Measurements from ENCODE around the gene CACNA1E.
"Not testable (repeated sequence)": the region's sequence is repeated elsewhere in the genome, so short reads cannot be mapped to it uniquely, and the experiment has no call there.

- TF ChIP-seq USF2 (IDR thresholded peaks at IDR 0.05; ENCODE audit: low read depth, low read length); USF2 (CRISPR knock-in tag; IDR thresholded peaks at IDR 0.05; ENCODE audit: borderline replicate concordance); FOXA3 (CRISPR knock-in tag; IDR thresholded peaks at IDR 0.05); REXO4 (CRISPR knock-in tag; IDR thresholded peaks at IDR 0.05; ENCODE audit: borderline replicate concordance); CSRNP2 (CRISPR knock-in tag; conservative IDR thresholded peaks at IDR 0.05; ENCODE audit: low read depth); ELF1 (CRISPR knock-in tag; IDR thresholded peaks at IDR 0.05); E2F2 (CRISPR knock-in tag; IDR thresholded peaks at IDR 0.05; ENCODE audit: borderline replicate concordance); ZNF761 (CRISPR knock-in tag; conservative IDR thresholded peaks at IDR 0.05); MAF1 (CRISPR knock-in tag; IDR thresholded peaks at IDR 0.05; ENCODE audit: borderline replicate concordance); RBM22 (optimal IDR thresholded peaks at IDR 0.05; ENCODE audit: low read length); RAD51 (IDR thresholded peaks at IDR 0.05; ENCODE audit: borderline replicate concordance); FOXK2 (IDR thresholded peaks at IDR 0.05); RARA (CRISPR knock-in tag; IDR thresholded peaks at IDR 0.05): not testable (repeated sequence)
These were observed 370.9 kb downstream of the CACNA1E start for GRCh38 chr1:181854212-181854611.

Data from HepG2 (cell line).